Neuronal stem cell (in vitro differentiated cells): ENCODE data around the gene LILRA5.

Experiments
- DNase-seq: peaks from one replicate; pipeline ENCODE4 v3.0.0-alpha.2; 2013; ENCODE audit warnings: low spot score
- H2AFZ ChIP-seq: one replicate; pipeline ENCODE4 v1.6.1; 2013; ENCODE audit warnings: mild to moderate bottlenecking, low read length, inconsistent platforms
- H2AK5ac ChIP-seq: 2 replicates; pipeline ENCODE4 v1.6.1; 2013; ENCODE audit warnings: low read depth, mild to moderate bottlenecking, inconsistent platforms, low read length, moderate library complexity, mixed read lengths
- H2BK120ac ChIP-seq: 2 replicates; pipeline ENCODE4 v1.6.1; 2013; ENCODE audit warnings: low read depth, mild to moderate bottlenecking, inconsistent platforms, low read length, moderate library complexity, mixed read lengths
- H2BK12ac ChIP-seq: one replicate; pipeline ENCODE4 v1.6.1; 2013; ENCODE audit warnings: low read length, inconsistent platforms
- H2BK15ac ChIP-seq: 2 replicates; pipeline ENCODE4 v1.6.1; 2013; ENCODE audit warnings: mild to moderate bottlenecking, low read length, inconsistent platforms, mixed read lengths
- H2BK5ac ChIP-seq: one replicate; pipeline ENCODE4 v1.6.1; 2013; ENCODE audit warnings: inconsistent platforms, mild to moderate bottlenecking, low read length, moderate library complexity
- H3K14ac ChIP-seq: one replicate; pipeline ENCODE4 v1.6.1; 2013; ENCODE audit warnings: low read length, inconsistent platforms
- H3K18ac ChIP-seq: 2 replicates; pipeline ENCODE4 v1.6.1; 2013; ENCODE audit warnings: low read length, inconsistent platforms
- H3K23ac ChIP-seq: 2 replicates; pipeline ENCODE4 v1.6.1; 2013; ENCODE audit warnings: low read depth, mild to moderate bottlenecking, mixed read lengths, low read length, inconsistent platforms; ENCODE audit not compliant: poor library complexity
- H3K27ac ChIP-seq: replicated peaks from 3 replicates; pipeline ENCODE4 v1.5.1; 2013; ENCODE audit warnings: low read length, inconsistent platforms
- H3K27me3 ChIP-seq, 3 experiments: 2 replicates each; pipeline ENCODE4 v1.6.1; 2013; ENCODE audit warnings: low read length in 3 of 3, mild to moderate bottlenecking in 2 of 3, inconsistent platforms in 1 of 3, low read depth in 1 of 3, mixed read lengths in 1 of 3, moderate library complexity in 1 of 3; ENCODE audit not compliant: control insufficient read depth in 3 of 3, insufficient read depth in 3 of 3
- H3K36me3 ChIP-seq, 2 donors: replicated peaks in 1 of 2; 2 replicates each; pipeline ENCODE4 v1.6.1; 2013; ENCODE audit warnings: low read length in 2 of 2; ENCODE audit not compliant: control insufficient read depth in 2 of 2, insufficient read depth in 2 of 2
- H3K4ac ChIP-seq: 2 replicates; pipeline ENCODE4 v1.6.1; 2013; ENCODE audit warnings: inconsistent platforms, mild to moderate bottlenecking, low read length, moderate library complexity
- H3K4me1 ChIP-seq, 2 donors: 1 replicate in 1 of 2; 2 replicates in 1 of 2; pipeline ENCODE4 v1.6.1; 2013; ENCODE audit warnings: low read length in 2 of 2, low read depth in 1 of 2; ENCODE audit not compliant: control insufficient read depth in 2 of 2, insufficient read depth in 1 of 2
- H3K4me2 ChIP-seq: one replicate; pipeline ENCODE4 v1.6.1; 2013; ENCODE audit warnings: mild to moderate bottlenecking, low read length, inconsistent platforms; ENCODE audit not compliant: insufficient read depth, poor library complexity, severe bottlenecking
- H3K4me3 ChIP-seq, 2 donors: 2 replicates each; pipeline ENCODE4 v1.5.1; 2013; ENCODE audit warnings: low read length in 2 of 2, mild to moderate bottlenecking in 2 of 2, inconsistent platforms in 1 of 2, moderate library complexity in 1 of 2
- H3K79me1 ChIP-seq: one replicate; pipeline ENCODE4 v1.6.1; 2013; ENCODE audit warnings: low read depth, mild to moderate bottlenecking, inconsistent platforms, low read length, moderate library complexity
- H3K9ac ChIP-seq: one replicate; pipeline ENCODE4 v1.6.1; 2013; ENCODE audit warnings: mild to moderate bottlenecking, low read depth, low read length, inconsistent platforms; ENCODE audit not compliant: poor library complexity
- H3K9me3 ChIP-seq, 2 donors: replicated peaks in 1 of 2; 2 replicates each; pipeline versions ENCODE3 to v1.6.1; 2013; ENCODE audit warnings: low read length in 2 of 2, mild to moderate bottlenecking in 2 of 2, inconsistent platforms in 1 of 2, low read depth in 1 of 2, mixed read lengths in 1 of 2, moderate library complexity in 1 of 2; ENCODE audit not compliant: control insufficient read depth in 2 of 2, insufficient read depth in 1 of 2
- H4K8ac ChIP-seq: one replicate; pipeline ENCODE4 v1.6.1; 2013; ENCODE audit warnings: low read depth, mild to moderate bottlenecking, inconsistent platforms, low read length, moderate library complexity
- H4K91ac ChIP-seq: one replicate; pipeline ENCODE4 v1.6.1; 2013; ENCODE audit warnings: low read length, low read depth, mild to moderate bottlenecking, inconsistent platforms; ENCODE audit not compliant: poor library complexity
- WGBS, 2 donors: extraction: QIAGEN DNeasy Blood & Tissue Kit; methylation state at CpG; one replicate each; pipeline ENCODE4 v1.1.7; 2013; ENCODE audit warnings: missing lambda C conversion rate in 2 of 2, mixed read lengths in 1 of 2; ENCODE audit not compliant: insufficient read length in 2 of 2, insufficient replicate concordance in 1 of 2; ENCODE audit errors: extremely low coverage in 2 of 2; 5-methylcytosine and 5-hydroxymethylcytosine counted together

The LILRA5 gene

DNA sequence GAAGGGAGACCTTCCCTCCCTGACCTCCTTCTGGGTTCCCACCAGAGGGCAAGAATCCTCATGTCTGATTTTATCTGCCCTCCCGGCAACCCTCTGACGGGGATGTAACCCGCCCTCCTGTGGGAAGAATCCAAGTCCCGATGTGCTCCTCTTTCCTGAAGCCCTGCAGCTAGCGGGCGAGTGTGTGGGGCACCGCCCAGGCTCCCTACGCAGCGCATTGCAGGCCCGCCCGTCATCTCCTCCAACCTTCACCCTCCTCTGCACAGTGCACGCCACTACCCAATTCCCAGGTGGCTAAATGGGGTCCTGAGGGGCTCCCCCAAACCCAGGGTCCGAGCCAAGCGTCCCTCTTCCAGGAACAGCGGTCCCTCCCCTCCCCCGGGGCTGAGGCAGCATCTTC, 44.4 kb upstream of the LILRA5 start:
- no peak overlapping the region for H2BK5ac ChIP-seq
- H3K27me3 ChIP-seq: no peaks in the 10 kb centered on the region
- no peak overlapping the region for H2BK12ac ChIP-seq
- no peak overlapping the region for H3K4me3 ChIP-seq
- no peak overlapping the region for H3K4ac ChIP-seq
- H3K4me1 ChIP-seq: no peaks in the 10 kb centered on the region
- H2AFZ ChIP-seq: no peak overlapping the region
- H4K8ac ChIP-seq: no peak overlapping the region
- no peak overlapping the region for H2BK15ac ChIP-seq
- no CpG with 5 or more reads among the region's 16 CpGs for WGBS, 2 donors
- H4K91ac ChIP-seq: no peak overlapping the region
- no peak for DNase-seq
- no peak overlapping the region for H3K9ac ChIP-seq
- H3K14ac ChIP-seq: no peak overlapping the region
- no peaks in the 10 kb centered on the region for H3K9me3 ChIP-seq
- H3K18ac ChIP-seq: peak overlapping the region; percentile 18
- no peak overlapping the region for H3K4me2 ChIP-seq
- no peak overlapping the region for H3K27ac ChIP-seq
- peak overlapping the region; percentile 18 for H3K23ac ChIP-seq
- no peak overlapping the region for H2BK120ac ChIP-seq
- H2AK5ac ChIP-seq: no peak overlapping the region
- no peaks in the 10 kb centered on the region for H3K36me3 ChIP-seq
- H3K79me1 ChIP-seq: no peaks in the 10 kb centered on the region

GRCh38 chr19:54356444-54357056, 43.6 kb upstream of the LILRA5 start:
- Histone ChIP-seq H3K9ac (no peak overlapping the region), H3K23ac (no peak overlapping the region), H3K79me1 (no peaks in the 10 kb centered on the region), H3K4me2 (no peak overlapping the region), H3K4ac (no peak overlapping the region), H2BK15ac (no peak overlapping the region), H3K4me1 (no peaks in the 10 kb centered on the region), H3K9me3 (no peaks in the 10 kb centered on the region), H4K8ac (no peak overlapping the region), H2BK5ac (no peak overlapping the region), H2BK12ac (no peak overlapping the region), H2AFZ (no peak overlapping the region), H2AK5ac (no peak overlapping the region), H3K27me3 (peaks cover 0 to under 1% (median 0%) of the 10 kb centered on the region in 3 experiments), H3K36me3 (no peaks in the 10 kb centered on the region), H4K91ac (peak overlapping the region; percentile 34), H3K4me3 (no peak overlapping the region), H3K27ac (no peak overlapping the region), H3K18ac (no peak overlapping the region), H3K14ac (no peak overlapping the region), H2BK120ac (no peak overlapping the region)
- WGBS, 2 donors: no CpG with 5 or more reads among the region's 12 CpGs
- DNase-seq: no peak

DNA sequence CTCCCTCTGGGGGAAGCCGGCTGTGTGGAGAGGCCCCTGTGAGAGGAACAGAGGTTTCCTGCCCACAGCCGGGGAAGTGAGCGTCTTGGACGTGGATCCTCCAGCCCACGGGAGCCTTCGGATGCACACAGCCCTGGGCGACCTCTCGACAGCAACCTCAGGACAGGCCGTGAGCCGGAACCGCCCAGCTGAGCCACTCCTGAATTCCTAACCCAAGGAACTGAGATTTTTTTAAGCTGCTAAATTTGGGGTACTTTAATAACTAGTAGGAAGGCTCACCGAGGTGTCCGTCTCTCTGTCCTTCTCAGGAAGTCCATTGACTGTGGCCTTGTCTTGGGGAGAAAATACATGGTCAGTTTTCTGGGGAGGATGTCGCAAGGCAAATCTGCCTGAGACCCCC, 42.7 kb upstream of the LILRA5 start:
- Histone ChIP-seq H2BK15ac (peak overlapping the region; percentile 6), H3K4me2 (no peak overlapping the region), H3K18ac (no peak overlapping the region), H3K27ac (no peak overlapping the region), H4K91ac (no peak overlapping the region), H3K4me3 (no peak overlapping the region), H2AFZ (no peak overlapping the region), H3K4me1 (no peaks in the 10 kb centered on the region), H3K4ac (no peak overlapping the region), H3K9ac (no peak overlapping the region), H4K8ac (no peak overlapping the region), H2BK120ac (no peak overlapping the region), H3K27me3 (peaks cover 0 to 4% (median 0%) of the 10 kb centered on the region in 3 experiments), H3K23ac (no peak overlapping the region), H2BK5ac (no peak overlapping the region), H3K14ac (no peak overlapping the region), H3K9me3 (no peaks in the 10 kb centered on the region), H2AK5ac (no peak overlapping the region), H2BK12ac (peak overlapping the region; percentile 16), H3K79me1 (no peaks in the 10 kb centered on the region), H3K36me3 (no peaks in the 10 kb centered on the region)
- no peak for DNase-seq
- no CpG with 5 or more reads among the region's 14 CpGs for WGBS, 2 donors

DNA sequence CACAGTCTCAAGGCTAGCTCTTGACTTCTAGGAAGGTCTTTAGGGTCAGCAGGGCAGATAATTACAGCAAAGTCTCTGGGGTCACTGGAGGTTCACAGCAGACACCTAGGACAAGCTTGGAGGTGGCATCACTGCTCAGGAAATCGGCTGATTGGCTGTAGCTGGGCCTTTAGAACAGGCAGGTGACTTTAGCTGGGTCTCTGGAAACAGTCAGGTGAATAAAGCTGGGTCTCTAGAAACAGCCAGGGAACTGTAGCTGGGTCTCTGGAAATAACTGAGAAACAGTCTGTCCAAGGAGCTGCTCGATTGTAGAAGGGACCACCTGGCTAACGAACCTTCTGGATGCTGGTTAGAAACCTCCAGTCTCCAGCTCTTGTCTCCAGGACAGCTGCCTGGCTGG, 41.8 kb upstream of the LILRA5 start:
- no peak overlapping the region for H4K8ac ChIP-seq

More for the DNA sequence above, 41.8 kb upstream of the LILRA5 start:
- H2AFZ ChIP-seq: no peak overlapping the region
- H3K9me3 ChIP-seq: no peaks in the 10 kb centered on the region
- no peak overlapping the region for H3K4me2 ChIP-seq
- no peak overlapping the region for H2AK5ac ChIP-seq
- no peaks in the 10 kb centered on the region for H3K79me1 ChIP-seq
- H3K4me1 ChIP-seq: no peaks in the 10 kb centered on the region
- no peak overlapping the region for H2BK12ac ChIP-seq
- no peak overlapping the region for H2BK5ac ChIP-seq
- no peak overlapping the region for H4K91ac ChIP-seq
- no peak overlapping the region for H3K4me3 ChIP-seq
- no peak overlapping the region for H2BK120ac ChIP-seq
- H3K14ac ChIP-seq: no peak overlapping the region
- no peak for DNase-seq
- H3K18ac ChIP-seq: no peak overlapping the region
- peaks cover 0 to 7% (median 0%) of the 10 kb centered on the region in 3 experiments for H3K27me3 ChIP-seq
- H3K9ac ChIP-seq: no peak overlapping the region
- no peak overlapping the region for H3K23ac ChIP-seq
- H3K27ac ChIP-seq: no peak overlapping the region
- no peak overlapping the region for H3K4ac ChIP-seq
- H2BK15ac ChIP-seq: no peak overlapping the region
- WGBS, 2 donors: no CpG with 5 or more reads among the region's 3 CpGs
- H3K36me3 ChIP-seq: no peaks in the 10 kb centered on the region
